SK-N-MC (cell line): ENCODE results near the gene UPK1A.

Experiments
- DNase-seq: peaks from one replicate; pipeline ENCODE4 v3.0.0-alpha.2; 2011; ENCODE audit warnings: low read depth, low spot score
- H3K27ac ChIP-seq: fragments of 200-600 bp; sonication (generic); 2 replicates; pipeline ENCODE4 v1.5.1; 2016; ENCODE audit warnings: mixed run types
- H3K36me3 ChIP-seq: fragments of 200-600 bp; sonication (generic); 2 replicates; pipeline ENCODE4 v1.6.1; 2017; ENCODE audit warnings: antibody characterized with exemption, low read length, mixed read lengths; ENCODE audit not compliant: insufficient read depth
- H3K4me3 ChIP-seq: fragments of 200-600 bp; sonication (generic); 2 replicates; pipeline ENCODE4 v1.5.1; 2016
- H3K9ac ChIP-seq: fragments of 200-600 bp; sonication (generic); 2 replicates; pipeline ENCODE4 v1.8.0; 2017; ENCODE audit warnings: mixed run types, mixed read lengths; ENCODE audit not compliant: insufficient read length
- H3K9me3 ChIP-seq: fragments of 200-600 bp; sonication (generic); 2 replicates; pipeline ENCODE4 v1.6.1; 2017; ENCODE audit warnings: low read depth, mild to moderate bottlenecking, antibody characterized with exemption, low read length, moderate library complexity, mixed read lengths
- EZH2 ChIP-seq: fragments of 200-600 bp; sonication (generic); IDR thresholded peaks from one replicate; pipeline ENCODE4 v1.6.1; 2017; ENCODE audit warnings: antibody characterized with exemption
- FOXP2 ChIP-seq: optimal IDR thresholded peaks from 2 replicates; pipeline ENCODE3; 2011; ENCODE audit warnings: mild to moderate bottlenecking, moderate library complexity; ENCODE audit not compliant: insufficient read depth; ENCODE audit errors: extremely low read length, control extremely low read depth
- POLR2AphosphoS5 ChIP-seq: IDR thresholded peaks from 2 replicates; pipeline ENCODE4 v1.6.1; 2012; ENCODE audit warnings: mild to moderate bottlenecking, low read depth, low read length, borderline replicate concordance

Gene UPK1A

GRCh38 chr19:35628565-35629331 lies 37.6 kb upstream of the UPK1A start, which contains the start of gene RBM42:
Gene RBM42 (plus strand): TSS chr19:35629036. CDS start chr19:35629154, 118 bp downstream.
- peak; percentile 97 for DNase-seq
- Histone ChIP-seq H3K9ac (peak within 1 kb of the TSS; percentile 94), H3K27ac (peak within 1 kb of the TSS; percentile 74; the same call in 1 of the 2 replicates), H3K9me3 (no peaks in the 10 kb centered on the region), H3K4me3 (peak within 1 kb of the TSS; percentile 96), H3K36me3 (peaks cover 31% of the 10 kb centered on the region)
- TF ChIP-seq POLR2AphosphoS5 (peak; percentile 77; the same call in 1 of the 2 replicates), FOXP2 (no peak), EZH2 (no peak)

GRCh38 chr19:35629332-35629633 lies 37.0 kb upstream of the UPK1A start:
- H3K9ac ChIP-seq, result peak overlapping the region; percentile 94
- TF ChIP-seq POLR2AphosphoS5 (no peak), EZH2 (no peak)
- H3K36me3 ChIP-seq, result peaks cover 36% of the 10 kb centered on the region
- no peak overlapping the region for H3K27ac ChIP-seq
- no peak for DNase-seq
- no peaks in the 10 kb centered on the region for H3K9me3 ChIP-seq
- H3K4me3 ChIP-seq, result peak overlapping the region; percentile 96

GRCh38 chr19:35633727-35634440 lies 32.4 kb upstream of the UPK1A start:
- H3K36me3 ChIP-seq, result peaks cover 59% of the 10 kb centered on the region

GRCh38 chr19:35636651-35637050 lies 29.7 kb upstream of the UPK1A start:
- H3K9me3 ChIP-seq, result no peaks in the 10 kb centered on the region
- H3K36me3 ChIP-seq, result peaks cover 47% of the 10 kb centered on the region
- TF ChIP-seq POLR2AphosphoS5, result no peak
- TF ChIP-seq EZH2, result no peak
- no peak for TF ChIP-seq FOXP2
- no peak for DNase-seq
- H3K27ac ChIP-seq, result no peak overlapping the region
- no peak overlapping the region for H3K4me3 ChIP-seq
- H3K9ac ChIP-seq, result no peak overlapping the region

More at GRCh38 chr19:35633727-35634440, 32.4 kb upstream of the UPK1A start:
- Histone ChIP-seq H3K9ac (no peak overlapping the region), H3K4me3 (no peak overlapping the region), H3K9me3 (no peaks in the 10 kb centered on the region), H3K27ac (no peak overlapping the region)
- no peak for DNase-seq
- TF ChIP-seq EZH2 (no peak), POLR2AphosphoS5 (no peak), FOXP2 (no peak)

GRCh38 chr19:35637165-35637564 lies 29.2 kb upstream of the UPK1A start:
- no peaks in the 10 kb centered on the region for H3K9me3 ChIP-seq
- H3K4me3 ChIP-seq, result no peak overlapping the region
- no peak overlapping the region for H3K27ac ChIP-seq
- H3K36me3 ChIP-seq, result peaks cover 41% of the 10 kb centered on the region; the same call in 1 of the 2 replicates
- no peak overlapping the region for H3K9ac ChIP-seq
- no peak for TF ChIP-seq EZH2
- no peak for TF ChIP-seq POLR2AphosphoS5
- no peak for TF ChIP-seq FOXP2
- DNase-seq, result no peak

GRCh38 chr19:35639321-35639639 lies 27.0 kb upstream of the UPK1A start:
- H3K4me3 ChIP-seq, result no peak overlapping the region
- peaks cover 23% of the 10 kb centered on the region; the same call in 1 of the 2 replicates for H3K36me3 ChIP-seq
- no peak overlapping the region for H3K9ac ChIP-seq
- H3K27ac ChIP-seq, result no peak overlapping the region
- TF ChIP-seq EZH2 (no peak), FOXP2 (no peak), POLR2AphosphoS5 (no peak)
- DNase-seq, result no peak
- no peaks in the 10 kb centered on the region for H3K9me3 ChIP-seq

GRCh38 chr19:35639863-35640262 lies 26.5 kb upstream of the UPK1A start:
- H3K36me3 ChIP-seq, result peaks cover 21% of the 10 kb centered on the region; the same call in 1 of the 2 replicates
- H3K9me3 ChIP-seq, result no peaks in the 10 kb centered on the region
- no peak overlapping the region for H3K9ac ChIP-seq
- no peak overlapping the region for H3K4me3 ChIP-seq
- H3K27ac ChIP-seq, result no peak overlapping the region
- TF ChIP-seq POLR2AphosphoS5 (no peak), FOXP2 (no peak), EZH2 (no peak)
- DNase-seq, result no peak

GRCh38 chr19:35641515-35642151 lies 24.7 kb upstream of the UPK1A start, which contains the start of gene ETV2:
Gene ETV2 (plus strand): TSS chr19:35641745. CDS start chr19:35642461, 716 bp downstream.
- no peaks in the 10 kb centered on the region for H3K9me3 ChIP-seq
- no peak within 1 kb of the TSS for H3K4me3 ChIP-seq

More at GRCh38 chr19:35641515-35642151, 24.7 kb upstream of the UPK1A start, which contains the start of gene ETV2:
- H3K27ac ChIP-seq, result no peak within 1 kb of the TSS
- H3K36me3 ChIP-seq, result peaks cover 14% of the 10 kb centered on the region; the same call in 1 of the 2 replicates
- TF ChIP-seq EZH2, result no peak
- no peak for DNase-seq
- H3K9ac ChIP-seq, result no peak within 1 kb of the TSS
